ENCODE data around the gene SIRPB2.

The SIRPB2 gene

GRCh38 chr20:1460275-1460674 lies 30.9 kb downstream of the SIRPB2 start:
- no peak for DNase-seq (ENCODE audit: insufficient read length, low spot score)
- no peak for FAIRE-seq
- no peak for TF ChIP-seq CTCF (IDR thresholded peaks at IDR 0.05; ENCODE audit: insufficient read depth, missing control alignments)

GRCh38 chr20:1457992-1458391 lies 33.2 kb downstream of the SIRPB2 start:
- no peak for TF ChIP-seq CTCF (IDR thresholded peaks at IDR 0.05; ENCODE audit: insufficient read depth, missing control alignments)
- FAIRE-seq (no peak), DNase-seq (ENCODE audit: insufficient read length, low spot score) (no peak)

- FAIRE-seq = no peak
- no peak for TF ChIP-seq CTCF (IDR thresholded peaks at IDR 0.05; ENCODE audit: insufficient read depth, missing control alignments)
- DNase-seq (ENCODE audit: insufficient read length, low spot score) = no peak
Measured at GRCh38 chr20:1456300-1456699, 34.9 kb downstream of the SIRPB2 start.

- DNase-seq (ENCODE audit: insufficient read length, low spot score) = no peak
- no peak for TF ChIP-seq CTCF (IDR thresholded peaks at IDR 0.05; ENCODE audit: insufficient read depth, missing control alignments)
- no peak for FAIRE-seq
Measured at GRCh38 chr20:1450926-1451491, 40.2 kb downstream of the SIRPB2 start.

GRCh38 chr20:1449370-1449769 lies 41.9 kb downstream of the SIRPB2 start:
- FAIRE-seq (no peak), DNase-seq (ENCODE audit: insufficient read length, low spot score) (no peak)
- no peak for TF ChIP-seq CTCF (IDR thresholded peaks at IDR 0.05; ENCODE audit: insufficient read depth, missing control alignments)

- FAIRE-seq (no peak), DNase-seq (ENCODE audit: insufficient read length, low spot score) (no peak)
- TF ChIP-seq CTCF (IDR thresholded peaks at IDR 0.05; ENCODE audit: insufficient read depth, missing control alignments) = no peak
Measured at GRCh38 chr20:1448081-1448620, 43.1 kb downstream of the SIRPB2 start.

GRCh38 chr20:1446536-1446935 lies 44.7 kb downstream of the SIRPB2 start:
- no peak for TF ChIP-seq CTCF (IDR thresholded peaks at IDR 0.05; ENCODE audit: insufficient read depth, missing control alignments)
- FAIRE-seq = no peak
- no peak for DNase-seq (ENCODE audit: insufficient read length, low spot score)

Data from D721Med (cell line).